Hindlimb muscle (tissue), 1 donor: ENCODE data around the gene RBPJL. TPM values are rescaled to one million over a fixed set of nuclear protein-coding genes. Genes with fewer than 3 reads are reported as not detected.
"Not testable (repeated sequence)": the region's sequence is repeated elsewhere in the genome, so short reads cannot be mapped to it uniquely, and the experiment has no call there.

ENCODE experiments used
- DNase-seq: peaks from one replicate; pipeline ENCODE4 v3.0.0-alpha.2; 2013
- polyA plus RNA-seq: library from polyadenylated mRNA; unstranded; fragments of 120-200 nt; gene quantifications from one replicate; pipeline ENCODE4 v1.2.1, GENCODE V29; 2013; ENCODE audit not compliant: insufficient read length

RBPJL gene
- polyA plus RNA-seq, 1 donor, result not detected

GRCh38 chr20:45342855-45343531 lies 36.4 kb downstream of the RBPJL start:
- DNase-seq, result no peak

- no peak for DNase-seq
Observed at GRCh38 chr20:45343532-45344167, 37.0 kb downstream of the RBPJL start.

- DNase-seq, result no peak
Observed at GRCh38 chr20:45344168-45344860, 37.7 kb downstream of the RBPJL start.

DNA sequence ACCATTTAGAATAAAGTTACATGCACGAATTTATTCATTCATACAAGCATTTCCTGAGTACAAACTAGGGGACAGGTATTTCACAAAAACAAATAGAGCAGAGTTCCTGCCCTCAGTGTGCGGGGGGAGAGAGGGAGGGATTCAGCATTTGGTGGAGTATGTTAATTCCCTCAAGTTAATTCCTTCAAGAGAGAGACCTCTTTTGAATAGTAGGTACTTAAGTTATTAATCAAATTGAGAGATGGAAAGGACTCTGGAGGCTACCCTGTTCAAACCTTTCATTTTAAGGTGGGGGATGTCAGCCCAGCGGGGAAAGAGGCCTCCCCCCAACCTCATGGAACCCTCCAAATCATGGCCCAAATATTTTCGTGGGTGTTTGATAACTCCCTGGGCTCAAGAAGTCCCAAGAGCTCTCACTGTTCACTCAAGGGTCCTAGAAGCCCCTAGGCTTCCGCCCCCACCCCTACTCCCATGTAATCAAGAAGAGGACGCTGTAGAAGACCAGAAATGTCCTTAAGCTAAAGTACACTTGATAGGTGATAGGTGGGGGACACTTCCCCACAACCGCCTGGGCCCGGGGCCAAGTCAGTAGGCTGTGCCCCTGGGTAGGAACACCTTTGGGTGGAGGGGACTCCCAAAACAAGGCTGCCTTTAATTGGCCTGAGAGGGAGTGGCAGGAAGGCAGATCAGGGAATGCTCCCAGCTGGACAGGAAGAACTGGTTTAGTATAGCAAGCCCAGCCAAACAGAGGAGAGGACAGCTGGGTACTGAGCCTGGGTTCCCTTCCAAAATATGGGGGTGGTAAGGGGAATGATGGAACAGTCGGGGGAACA lies 38.7 kb downstream of the RBPJL start:
- no peak for DNase-seq

GRCh38 chr20:45346291-45346718 lies 39.7 kb downstream of the RBPJL start:
- DNase-seq, result no peak

GRCh38 chr20:45346851-45347250 lies 40.2 kb downstream of the RBPJL start:
- no peak for DNase-seq

GRCh38 chr20:45347297-45347935 lies 40.8 kb downstream of the RBPJL start:
- no peak for DNase-seq

- peak; percentile 42 for DNase-seq
Observed at GRCh38 chr20:45347936-45348778, 41.5 kb downstream of the RBPJL start, which contains the start of gene SDC4. Gene SDC4 (minus strand): TSS chr20:45348424. CDS start chr20:45348384, 40 bp downstream.

GRCh38 chr20:45350217-45350616 lies 43.6 kb downstream of the RBPJL start:
- DNase-seq, result no peak

DNA sequence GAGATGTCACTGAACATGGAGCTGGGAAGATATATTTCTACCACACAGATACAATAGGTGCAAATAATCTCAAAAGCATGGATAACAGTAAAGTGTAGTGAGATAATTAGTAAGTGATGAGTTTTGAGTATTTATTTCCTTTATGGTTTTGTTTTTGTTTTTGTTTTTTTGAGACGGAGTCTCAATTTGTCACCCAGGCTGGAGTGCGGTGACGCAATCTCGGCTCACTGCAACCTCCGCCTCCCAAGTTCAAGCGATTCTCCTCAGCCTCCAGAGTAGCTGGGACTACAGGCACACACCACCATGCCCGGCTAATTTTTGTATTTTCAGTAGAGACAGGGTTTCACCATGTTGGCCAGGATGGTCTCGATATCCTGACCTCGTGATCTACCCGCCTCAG lies 44.2 kb downstream of the RBPJL start:
- DNase-seq, result not testable (repeated sequence)

- DNase-seq, result no peak
Observed at GRCh38 chr20:45352729-45353128, 46.1 kb downstream of the RBPJL start.

- DNase-seq, result no peak
Observed at GRCh38 chr20:45353746-45354145, 47.1 kb downstream of the RBPJL start.

DNA sequence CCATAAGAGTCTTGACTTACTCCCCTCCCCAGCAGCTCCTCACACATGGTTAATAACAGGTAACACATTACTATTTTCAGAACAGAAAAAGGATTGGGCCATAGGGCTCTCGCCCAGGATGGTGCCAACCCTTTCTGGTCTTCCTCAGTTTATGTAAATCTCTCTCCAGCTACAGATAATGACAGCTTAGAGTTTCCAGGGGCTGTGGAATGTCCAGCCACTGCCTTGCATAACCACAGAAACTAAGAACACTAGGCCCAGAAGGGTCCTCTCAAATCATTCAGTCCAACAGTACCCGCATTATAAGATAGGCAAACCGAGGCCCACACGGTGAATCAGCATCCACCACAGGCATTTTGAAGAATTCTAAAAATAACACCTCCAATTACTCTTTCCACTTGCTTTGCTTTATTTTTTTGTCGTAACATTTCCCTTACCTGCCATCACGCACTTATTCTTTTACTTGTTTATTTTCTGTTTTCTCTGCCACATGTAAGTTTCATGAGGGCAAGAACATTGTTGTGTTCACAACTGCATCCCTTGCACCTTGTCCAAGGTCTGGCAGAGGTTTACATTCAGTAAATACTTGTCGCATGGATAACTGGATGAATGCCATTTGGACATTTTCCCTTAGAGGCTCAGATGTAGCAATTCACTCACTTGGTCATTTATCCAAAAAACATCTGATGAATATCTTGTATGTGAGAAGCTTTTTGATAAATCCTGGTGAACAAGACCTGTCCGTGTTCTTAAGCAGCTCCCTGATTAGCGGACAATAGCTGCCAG lies 48.0 kb downstream of the RBPJL start:
- DNase-seq, result no peak

GRCh38 chr20:45355209-45356084 lies 48.8 kb downstream of the RBPJL start:
- no peak for DNase-seq

DNA sequence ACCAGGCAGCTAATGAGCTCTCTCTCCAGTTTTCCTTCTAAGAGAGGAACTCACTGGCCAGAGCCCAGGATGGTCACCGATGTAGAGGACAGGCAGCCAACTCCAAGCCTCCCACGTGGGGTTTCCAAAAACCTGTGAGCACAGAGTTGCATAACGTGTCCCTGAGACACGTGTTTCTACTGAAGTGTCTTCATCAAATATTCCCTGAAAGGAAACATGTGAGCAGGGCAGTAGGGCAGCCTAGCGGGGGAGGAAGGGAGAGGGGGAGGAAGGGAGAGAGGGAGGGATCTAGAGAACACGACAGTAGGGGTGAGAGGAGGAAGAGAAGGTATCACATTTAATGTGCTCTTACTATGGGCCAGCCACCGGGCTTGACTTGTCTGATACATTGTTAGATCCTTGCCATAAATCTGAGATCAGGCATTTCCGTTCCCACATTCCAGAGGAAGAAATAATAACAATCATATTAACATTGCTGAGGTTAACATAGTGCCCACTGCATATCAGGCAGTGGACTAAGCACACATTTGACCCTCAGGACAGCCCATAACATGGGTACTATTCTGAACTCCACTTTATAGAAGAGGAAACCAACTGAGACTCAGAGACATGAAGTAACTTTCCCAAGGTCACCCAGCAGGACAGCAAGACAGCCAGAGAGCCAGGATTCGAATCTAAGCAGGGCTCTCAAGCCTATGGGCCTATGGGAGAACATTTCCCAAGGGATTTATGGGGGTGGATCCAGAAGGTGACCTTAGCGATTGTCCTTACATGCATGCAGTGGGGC lies 51.8 kb downstream of the RBPJL start:
- no peak for DNase-seq

DNA sequence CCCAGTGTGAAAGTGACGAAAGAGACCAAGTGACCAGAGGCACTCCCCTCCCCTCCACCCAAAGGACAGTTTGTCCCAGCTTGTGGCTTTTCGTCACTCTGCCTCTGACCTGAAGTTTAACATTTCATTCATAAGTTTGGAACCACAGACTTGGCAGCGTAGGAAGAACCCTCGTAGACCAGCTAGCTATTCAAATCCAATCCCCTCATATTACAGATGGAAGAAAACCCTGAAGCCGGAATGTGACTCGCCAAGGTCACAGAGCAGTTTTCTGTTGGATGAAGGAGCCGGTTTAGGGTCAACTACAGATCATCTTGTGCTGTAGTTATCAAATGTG lies 52.4 kb downstream of the RBPJL start:
- no peak for DNase-seq

GRCh38 chr20:45359406-45360148 lies 52.9 kb downstream of the RBPJL start:
- no peak for DNase-seq

- DNase-seq, result no peak
Observed at GRCh38 chr20:45361793-45362192, 55.2 kb downstream of the RBPJL start.
